WTC11 (cell line): ENCODE data around the gene MUC4. TPM values are rescaled to one million over a fixed set of nuclear protein-coding genes. Genes with fewer than 3 reads are reported as not detected.

Experiments used
- ATAC-seq: fragments of 200-7000 bp; cut with Tn5 transposase; 2 replicates; pipeline ENCODE4 v1.10.0; 2021; ENCODE audit warnings: mild to moderate bottlenecking, moderate library complexity
- CTCF ChIA-PET: fragments of 300-600 bp; sonication (Branson Sonifier 250); formaldehyde crosslinking; loops from one replicate; lab custom pipeline; 2021; ENCODE audit warnings: antibody characterized with exemption; lab: Charles Lee
- POLR2A ChIA-PET: fragments of 350-600 bp; sonication (Branson Sonifier 250); formaldehyde crosslinking; loops from one replicate; lab custom pipeline; 2021; ENCODE audit warnings: antibody characterized with exemption; lab: Charles Lee
- DNase-seq: peaks from one replicate; pipeline ENCODE4 v3.0.0; 2021; ENCODE audit warnings: low spot score
- H3K27ac Mint-ChIP-seq: 2 replicates; pipeline ENCODE4 v1.8.0; 2021; ENCODE audit warnings: mixed read lengths
- H3K27me3 Mint-ChIP-seq: 2 replicates; pipeline ENCODE4 v1.8.0; 2021; ENCODE audit warnings: low read depth, mild to moderate bottlenecking, moderate library complexity, mixed read lengths
- H3K36me3 Mint-ChIP-seq: 2 replicates; pipeline ENCODE4 v1.8.0; 2021; ENCODE audit warnings: mixed read lengths
- H3K4me1 Mint-ChIP-seq: 2 replicates; pipeline ENCODE4 v1.8.0; 2022; ENCODE audit warnings: mixed read lengths
- H3K4me3 Mint-ChIP-seq: 2 replicates; pipeline ENCODE4 v1.8.0; 2021; ENCODE audit warnings: mild to moderate bottlenecking, moderate library complexity, mixed read lengths
- H3K9me3 Mint-ChIP-seq: 2 replicates; pipeline ENCODE4 v1.8.0; 2021; ENCODE audit warnings: mixed read lengths
- ARID4B ChIP-seq: sonication (generic); formaldehyde crosslinking; IDR thresholded peaks from 2 replicates; pipeline ENCODE4 v1.8.0; 2023; ENCODE audit warnings: missing genetic modification reagents, mild to moderate bottlenecking, borderline replicate concordance
- CREB1 ChIP-seq: sonication (generic); formaldehyde crosslinking; IDR thresholded peaks from 2 replicates; pipeline ENCODE4 v1.8.0; 2023; ENCODE audit warnings: mild to moderate bottlenecking, missing genetic modification reagents
- FOXJ3 ChIP-seq: sonication (generic); formaldehyde crosslinking; IDR thresholded peaks from 2 replicates; pipeline ENCODE4 v1.9.0; 2021; ENCODE audit warnings: missing genetic modification reagents, mild to moderate bottlenecking, borderline replicate concordance
- FOXK1 ChIP-seq: sonication (generic); formaldehyde crosslinking; IDR thresholded peaks from 2 replicates; pipeline ENCODE4 v1.8.0; 2022; ENCODE audit warnings: mild to moderate bottlenecking, moderate library complexity, missing genetic modification reagents
- JUN ChIP-seq: sonication (generic); formaldehyde crosslinking; IDR thresholded peaks from 2 replicates; pipeline ENCODE4 v1.8.0; 2023; ENCODE audit warnings: mild to moderate bottlenecking, missing genetic modification reagents
- MAX ChIP-seq: sonication (generic); formaldehyde crosslinking; IDR thresholded peaks from 2 replicates; pipeline ENCODE4 v1.8.0; 2022; ENCODE audit warnings: mild to moderate bottlenecking, missing genetic modification reagents
- MYBL2 ChIP-seq: sonication (generic); formaldehyde crosslinking; IDR thresholded peaks from 2 replicates; pipeline ENCODE4 v1.8.1; 2023; ENCODE audit warnings: mild to moderate bottlenecking, moderate library complexity, missing genetic modification reagents
- NFE2L1 ChIP-seq: sonication (generic); formaldehyde crosslinking; IDR thresholded peaks from 2 replicates; pipeline ENCODE4 v1.8.1; 2023; ENCODE audit warnings: missing genetic modification reagents
- PREB ChIP-seq: sonication (generic); formaldehyde crosslinking; IDR thresholded peaks from 2 replicates; pipeline ENCODE4 v1.8.1; 2022; ENCODE audit warnings: mild to moderate bottlenecking, missing genetic modification reagents, moderate library complexity, borderline replicate concordance
- RELA ChIP-seq: sonication (generic); formaldehyde crosslinking; IDR thresholded peaks from 2 replicates; pipeline ENCODE4 v1.8.1; 2022; ENCODE audit warnings: missing genetic modification reagents, mild to moderate bottlenecking, borderline replicate concordance
- SOX15 ChIP-seq: fragments of 250-450 bp; sonication (Bioruptor Pico); IDR thresholded peaks from 2 replicates; pipeline ENCODE4 v1.9.0; 2021; ENCODE audit warnings: mild to moderate bottlenecking
- TEAD4 ChIP-seq: sonication (generic); formaldehyde crosslinking; IDR thresholded peaks from 2 replicates; pipeline ENCODE4 v1.8.0; 2022; ENCODE audit warnings: mild to moderate bottlenecking, missing genetic modification reagents
- TP53 ChIP-seq: sonication (generic); formaldehyde crosslinking; IDR thresholded peaks from 2 replicates; pipeline ENCODE4 v1.8.1; 2023; ENCODE audit warnings: mild to moderate bottlenecking, missing genetic modification reagents
- ZNF121 ChIP-seq: sonication (generic); formaldehyde crosslinking; IDR thresholded peaks from 2 replicates; pipeline ENCODE4 v1.8.0; 2023; ENCODE audit warnings: missing genetic modification reagents
- ZNF232 ChIP-seq: sonication (generic); formaldehyde crosslinking; IDR thresholded peaks from 2 replicates; pipeline ENCODE4 v1.8.0; 2022; ENCODE audit warnings: mild to moderate bottlenecking, missing genetic modification reagents
- ZNF416 ChIP-seq: fragments of 250-450 bp; sonication (Bioruptor Pico); IDR thresholded peaks from 2 replicates; pipeline ENCODE4 v1.9.0; 2021; ENCODE audit warnings: mild to moderate bottlenecking, inconsistent platforms
- ZNF423 ChIP-seq: fragments of 250-450 bp; sonication (Bioruptor Pico); IDR thresholded peaks from 2 replicates; pipeline ENCODE4 v2.1.2; 2022; ENCODE audit warnings: mild to moderate bottlenecking, moderate library complexity
- total RNA-seq: library from RNA; stranded (reverse); gene quantifications from 3 replicates; pipeline ENCODE4 v1.2.3, GENCODE V29; 2021
- TF ChIP-seq, protein P1 (sequence below): sonication (generic); formaldehyde crosslinking; IDR thresholded peaks from 2 replicates; pipeline ENCODE4 v1.8.0; 2023; ENCODE audit warnings: mild to moderate bottlenecking, missing genetic modification reagents
- TF ChIP-seq, protein P2 (sequence below): sonication (generic); formaldehyde crosslinking; IDR thresholded peaks from 2 replicates; pipeline ENCODE4 v1.8.1; 2023; ENCODE audit warnings: mild to moderate bottlenecking, missing genetic modification reagents, borderline replicate concordance
- TF ChIP-seq, protein P3 (sequence below): sonication (generic); formaldehyde crosslinking; IDR thresholded peaks from 2 replicates; pipeline ENCODE4 v1.8.1; 2023; ENCODE audit warnings: mild to moderate bottlenecking, moderate library complexity, missing genetic modification reagents

The MUC4 gene
- total RNA-seq, 1 experiment from 2014 or later, result 2.1 TPM

GRCh38 chr3:195810455-195810845 is 1.3 kb downstream of the MUC4 start:
- DNase-seq (no peak), ATAC-seq (no peak)
- no peaks in the 10 kb centered on the region for H3K36me3 Mint-ChIP-seq
- ChIA-PET CTCF (interaction anchor here (0.8 to 2.0 kb wide), 5 partner anchors 40 to 85 kb away, joined by 3 to 9 read pairs (median 7); no protein-coding TSS in a partner anchor), POLR2A (no interaction called here)
- no peaks in the 10 kb centered on the region for H3K27me3 Mint-ChIP-seq
- H3K9me3 Mint-ChIP-seq, result no peaks in the 10 kb centered on the region
- H3K4me1 Mint-ChIP-seq, result peaks cover 52% of the 10 kb centered on the region
- no peak overlapping the region for H3K27ac Mint-ChIP-seq
- no peak for TF ChIP-seq JUN (CRISPR knock-in tag)
- TF ChIP-seq MYBL2 (CRISPR knock-in tag), result no peak
- no peak for TF ChIP-seq PREB (CRISPR knock-in tag)
- no peak for TF ChIP-seq RELA (CRISPR knock-in tag)
- no peak for TF ChIP-seq NFE2L1 (CRISPR knock-in tag)
- no peak for TF ChIP-seq ZNF423 (CRISPR knock-in tag)
- TF ChIP-seq, protein P1, sequence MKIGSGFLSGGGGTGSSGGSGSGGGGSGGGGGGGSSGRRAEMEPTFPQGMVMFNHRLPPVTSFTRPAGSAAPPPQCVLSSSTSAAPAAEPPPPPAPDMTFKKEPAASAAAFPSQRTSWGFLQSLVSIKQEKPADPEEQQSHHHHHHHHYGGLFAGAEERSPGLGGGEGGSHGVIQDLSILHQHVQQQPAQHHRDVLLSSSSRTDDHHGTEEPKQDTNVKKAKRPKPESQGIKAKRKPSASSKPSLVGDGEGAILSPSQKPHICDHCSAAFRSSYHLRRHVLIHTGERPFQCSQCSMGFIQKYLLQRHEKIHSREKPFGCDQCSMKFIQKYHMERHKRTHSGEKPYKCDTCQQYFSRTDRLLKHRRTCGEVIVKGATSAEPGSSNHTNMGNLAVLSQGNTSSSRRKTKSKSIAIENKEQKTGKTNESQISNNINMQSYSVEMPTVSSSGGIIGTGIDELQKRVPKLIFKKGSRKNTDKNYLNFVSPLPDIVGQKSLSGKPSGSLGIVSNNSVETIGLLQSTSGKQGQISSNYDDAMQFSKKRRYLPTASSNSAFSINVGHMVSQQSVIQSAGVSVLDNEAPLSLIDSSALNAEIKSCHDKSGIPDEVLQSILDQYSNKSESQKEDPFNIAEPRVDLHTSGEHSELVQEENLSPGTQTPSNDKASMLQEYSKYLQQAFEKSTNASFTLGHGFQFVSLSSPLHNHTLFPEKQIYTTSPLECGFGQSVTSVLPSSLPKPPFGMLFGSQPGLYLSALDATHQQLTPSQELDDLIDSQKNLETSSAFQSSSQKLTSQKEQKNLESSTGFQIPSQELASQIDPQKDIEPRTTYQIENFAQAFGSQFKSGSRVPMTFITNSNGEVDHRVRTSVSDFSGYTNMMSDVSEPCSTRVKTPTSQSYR (CRISPR knock-in tag), result no peak
- no peak for TF ChIP-seq SOX15 (CRISPR knock-in tag)
- TF ChIP-seq CREB1 (CRISPR knock-in tag), result no peak
- H3K4me3 Mint-ChIP-seq, result no peak overlapping the region

DNA sequence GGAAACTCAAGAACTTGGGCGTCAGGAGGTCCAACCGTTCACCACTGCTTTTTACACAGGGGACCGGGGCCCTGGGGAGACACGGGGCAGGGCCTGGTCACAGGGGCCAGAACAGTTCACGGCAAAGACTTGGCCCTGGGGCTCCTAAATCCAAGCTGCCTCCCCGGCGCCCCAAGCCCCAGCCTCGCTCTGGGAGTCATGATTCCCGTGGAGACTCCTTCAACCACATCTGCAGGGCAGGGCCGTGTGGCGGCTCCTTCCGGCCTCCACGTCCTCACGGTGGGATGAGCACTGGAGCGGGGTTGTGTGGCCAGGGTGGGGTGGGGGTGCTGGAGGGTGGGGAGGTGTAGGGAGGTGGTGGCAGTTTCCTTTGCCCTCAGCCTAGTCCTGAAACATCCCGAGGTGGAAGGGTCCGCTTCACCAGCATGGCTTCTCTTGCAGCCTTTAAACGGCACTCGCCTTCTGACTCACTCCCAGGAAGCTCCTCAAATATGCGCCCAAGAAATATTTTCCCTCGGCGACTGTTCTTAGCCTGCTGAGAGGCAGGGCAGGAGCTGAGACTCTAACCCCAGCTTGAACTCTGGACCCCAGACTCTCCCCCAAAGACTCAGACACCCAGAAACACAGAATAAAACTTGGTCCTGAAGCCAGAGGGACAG is 1.8 kb downstream of the MUC4 start:
- Mint-ChIP-seq H3K36me3 (no peaks in the 10 kb centered on the region), H3K9me3 (no peaks in the 10 kb centered on the region), H3K4me3 (no peak overlapping the region), H3K27me3 (peaks cover 4% of the 10 kb centered on the region; the same call in 1 of the 2 replicates), H3K27ac (no peak overlapping the region), H3K4me1 (peaks cover 57% of the 10 kb centered on the region)
- no peak for DNase-seq
- ChIA-PET CTCF (interaction anchor here (0.8 to 2.0 kb wide), 5 partner anchors 41 to 85 kb away, joined by 3 to 9 read pairs (median 7); no protein-coding TSS in a partner anchor), POLR2A (interaction anchor here (0.5 kb wide), 1 partner anchor 258 kb away, joined by 3 read pairs; no protein-coding TSS in a partner anchor)
- no peak for ATAC-seq
- no peak for TF ChIP-seq ARID4B (CRISPR knock-in tag)
- no peak for TF ChIP-seq ZNF232 (CRISPR knock-in tag)
- no peak for TF ChIP-seq MAX (CRISPR knock-in tag)
- no peak for TF ChIP-seq FOXK1 (CRISPR knock-in tag)
- TF ChIP-seq, protein P2, sequence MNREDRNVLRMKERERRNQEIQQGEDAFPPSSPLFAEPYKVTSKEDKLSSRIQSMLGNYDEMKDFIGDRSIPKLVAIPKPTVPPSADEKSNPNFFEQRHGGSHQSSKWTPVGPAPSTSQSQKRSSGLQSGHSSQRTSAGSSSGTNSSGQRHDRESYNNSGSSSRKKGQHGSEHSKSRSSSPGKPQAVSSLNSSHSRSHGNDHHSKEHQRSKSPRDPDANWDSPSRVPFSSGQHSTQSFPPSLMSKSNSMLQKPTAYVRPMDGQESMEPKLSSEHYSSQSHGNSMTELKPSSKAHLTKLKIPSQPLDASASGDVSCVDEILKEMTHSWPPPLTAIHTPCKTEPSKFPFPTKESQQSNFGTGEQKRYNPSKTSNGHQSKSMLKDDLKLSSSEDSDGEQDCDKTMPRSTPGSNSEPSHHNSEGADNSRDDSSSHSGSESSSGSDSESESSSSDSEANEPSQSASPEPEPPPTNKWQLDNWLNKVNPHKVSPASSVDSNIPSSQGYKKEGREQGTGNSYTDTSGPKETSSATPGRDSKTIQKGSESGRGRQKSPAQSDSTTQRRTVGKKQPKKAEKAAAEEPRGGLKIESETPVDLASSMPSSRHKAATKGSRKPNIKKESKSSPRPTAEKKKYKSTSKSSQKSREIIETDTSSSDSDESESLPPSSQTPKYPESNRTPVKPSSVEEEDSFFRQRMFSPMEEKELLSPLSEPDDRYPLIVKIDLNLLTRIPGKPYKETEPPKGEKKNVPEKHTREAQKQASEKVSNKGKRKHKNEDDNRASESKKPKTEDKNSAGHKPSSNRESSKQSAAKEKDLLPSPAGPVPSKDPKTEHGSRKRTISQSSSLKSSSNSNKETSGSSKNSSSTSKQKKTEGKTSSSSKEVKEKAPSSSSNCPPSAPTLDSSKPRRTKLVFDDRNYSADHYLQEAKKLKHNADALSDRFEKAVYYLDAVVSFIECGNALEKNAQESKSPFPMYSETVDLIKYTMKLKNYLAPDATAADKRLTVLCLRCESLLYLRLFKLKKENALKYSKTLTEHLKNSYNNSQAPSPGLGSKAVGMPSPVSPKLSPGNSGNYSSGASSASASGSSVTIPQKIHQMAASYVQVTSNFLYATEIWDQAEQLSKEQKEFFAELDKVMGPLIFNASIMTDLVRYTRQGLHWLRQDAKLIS (CRISPR knock-in tag), result no peak
- TF ChIP-seq, protein P3, sequence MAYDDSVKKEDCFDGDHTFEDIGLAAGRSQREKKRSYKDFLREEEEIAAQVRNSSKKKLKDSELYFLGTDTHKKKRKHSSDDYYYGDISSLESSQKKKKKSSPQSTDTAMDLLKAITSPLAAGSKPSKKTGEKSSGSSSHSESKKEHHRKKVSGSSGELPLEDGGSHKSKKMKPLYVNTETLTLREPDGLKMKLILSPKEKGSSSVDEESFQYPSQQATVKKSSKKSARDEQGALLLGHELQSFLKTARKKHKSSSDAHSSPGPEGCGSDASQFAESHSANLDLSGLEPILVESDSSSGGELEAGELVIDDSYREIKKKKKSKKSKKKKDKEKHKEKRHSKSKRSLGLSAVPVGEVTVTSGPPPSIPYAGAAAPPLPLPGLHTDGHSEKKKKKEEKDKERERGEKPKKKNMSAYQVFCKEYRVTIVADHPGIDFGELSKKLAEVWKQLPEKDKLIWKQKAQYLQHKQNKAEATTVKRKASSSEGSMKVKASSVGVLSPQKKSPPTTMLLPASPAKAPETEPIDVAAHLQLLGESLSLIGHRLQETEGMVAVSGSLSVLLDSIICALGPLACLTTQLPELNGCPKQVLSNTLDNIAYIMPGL (CRISPR knock-in tag), result no peak
- TF ChIP-seq TEAD4, result no peak
- TF ChIP-seq FOXJ3 (CRISPR knock-in tag), result no peak
- TF ChIP-seq ZNF121, result no peak
- TF ChIP-seq MYBL2 (CRISPR knock-in tag), result no peak
- no peak for TF ChIP-seq ZNF416 (CRISPR knock-in tag)
- no peak for TF ChIP-seq TP53 (CRISPR knock-in tag)
